Thymus (tissue), 11 donors: Measurements from ENCODE around the gene PLXNA4. TPM values are rescaled to one million over a fixed set of nuclear protein-coding genes. Genes with fewer than 3 reads are reported as not detected.

Experiments
- DNase-seq, 9 donors: peaks; one replicate each; pipeline ENCODE4 v3.0.0-alpha.2; 2013; ENCODE audit warnings: low spot score in 9 of 9, low read depth in 6 of 9, missing footprints in 1 of 9
- H3K27ac ChIP-seq, 2 donors: one replicate each; pipeline ENCODE4 v1.5.1; 2013; ENCODE audit warnings: control low read depth in 1 of 2, low read depth in 1 of 2, low read length in 1 of 2, mild to moderate bottlenecking in 1 of 2, moderate library complexity in 1 of 2
- H3K27me3 ChIP-seq, 2 donors: one replicate each; pipeline ENCODE4 v1.5.1; 2013; ENCODE audit warnings: low read length in 1 of 2; ENCODE audit not compliant: control insufficient read depth in 2 of 2, insufficient read depth in 1 of 2
- H3K36me3 ChIP-seq, 2 donors: one replicate each; pipeline ENCODE4 v1.5.1; 2013; ENCODE audit warnings: low read length in 1 of 2, mild to moderate bottlenecking in 1 of 2, moderate library complexity in 1 of 2; ENCODE audit not compliant: control insufficient read depth in 2 of 2, insufficient read depth in 2 of 2
- H3K4me1 ChIP-seq, 2 donors: one replicate each; pipeline ENCODE4 v1.5.1; 2013; ENCODE audit warnings: low read length in 2 of 2; ENCODE audit not compliant: control insufficient read depth in 2 of 2, insufficient read depth in 2 of 2
- H3K4me3 ChIP-seq, 2 donors: one replicate each; pipeline ENCODE4 v1.5.1; 2013; ENCODE audit warnings: low read length in 2 of 2, control low read depth in 1 of 2, mild to moderate bottlenecking in 1 of 2
- H3K9me3 ChIP-seq, 2 donors: one replicate each; pipeline ENCODE4 v1.5.1; 2013; ENCODE audit warnings: low read length in 1 of 2, mild to moderate bottlenecking in 1 of 2; ENCODE audit not compliant: control insufficient read depth in 2 of 2, insufficient read depth in 1 of 2
- WGBS: extraction: QIAGEN DNeasy Blood & Tissue Kit; methylation state at CpG from one replicate; pipeline ENCODE4 v1.1.7; 2013; 5-methylcytosine and 5-hydroxymethylcytosine counted together
- polyA plus RNA-seq: library from polyadenylated mRNA; stranded (reverse); fragments of 200-250 nt; gene quantifications from one replicate; pipeline ENCODE4 v1.2.3, GENCODE V29; 2013
- total RNA-seq: library from RNA; stranded (reverse); fragments of 120-200 nt; gene quantifications from one replicate; pipeline ENCODE4 v1.2.4, GENCODE V29; 2013
- donor health status: healthy.

PLXNA4 gene
- total and polyA plus RNA-seq, 2 donors, result 0.21 to 0.66 TPM

DNA sequence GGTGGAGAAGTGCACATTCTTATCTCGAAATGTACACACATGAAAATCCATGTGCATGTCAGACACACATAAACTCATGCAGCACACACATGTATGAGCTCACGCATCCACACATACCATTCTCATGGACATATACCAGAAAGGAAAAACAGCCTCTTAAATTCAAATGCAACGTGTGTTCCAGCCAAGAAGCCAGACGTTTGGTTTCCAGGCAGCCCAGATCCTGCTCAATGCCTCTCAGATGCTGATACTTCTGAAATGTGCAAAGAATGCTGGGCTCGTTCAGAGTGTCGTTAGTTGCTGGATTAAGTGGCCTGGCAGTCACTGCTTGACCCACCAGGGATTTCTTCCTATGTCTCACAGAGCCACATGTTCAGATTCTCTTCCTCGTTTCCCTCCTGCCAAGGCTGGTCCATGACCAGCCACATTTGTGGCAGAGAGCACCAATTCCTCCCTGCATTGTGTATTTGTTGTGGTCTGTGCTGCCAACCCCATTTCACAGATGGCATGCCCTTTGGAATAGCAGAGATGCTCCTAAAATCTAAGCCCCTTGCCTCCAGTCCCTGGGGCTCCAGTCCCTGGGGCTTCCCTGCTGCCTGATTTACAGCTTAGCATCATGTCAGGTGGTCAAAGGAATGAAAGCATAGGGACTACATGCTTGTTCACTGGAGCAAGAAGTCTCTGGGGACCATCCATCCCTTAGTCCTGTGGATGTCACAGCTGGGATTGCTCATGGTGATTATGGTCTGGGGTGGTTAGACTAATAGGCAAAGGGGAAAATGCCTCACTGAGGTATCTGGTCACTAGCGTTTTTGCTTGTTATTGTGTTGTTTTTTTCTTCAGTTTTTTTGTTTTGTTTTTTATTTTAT lies 426.6 kb downstream of the PLXNA4 start:
- Histone ChIP-seq H3K27ac (no peak overlapping the region), H3K9me3 (no peaks in the 10 kb centered on the region), H3K4me3 (no peak overlapping the region), H3K4me1 (no peaks in the 10 kb centered on the region), H3K27me3 (no peaks in the 10 kb centered on the region), H3K36me3 (no peaks in the 10 kb centered on the region)
- no peak for DNase-seq
- WGBS, result 86% methylated on average over 8 of the region's 8 CpGs

DNA sequence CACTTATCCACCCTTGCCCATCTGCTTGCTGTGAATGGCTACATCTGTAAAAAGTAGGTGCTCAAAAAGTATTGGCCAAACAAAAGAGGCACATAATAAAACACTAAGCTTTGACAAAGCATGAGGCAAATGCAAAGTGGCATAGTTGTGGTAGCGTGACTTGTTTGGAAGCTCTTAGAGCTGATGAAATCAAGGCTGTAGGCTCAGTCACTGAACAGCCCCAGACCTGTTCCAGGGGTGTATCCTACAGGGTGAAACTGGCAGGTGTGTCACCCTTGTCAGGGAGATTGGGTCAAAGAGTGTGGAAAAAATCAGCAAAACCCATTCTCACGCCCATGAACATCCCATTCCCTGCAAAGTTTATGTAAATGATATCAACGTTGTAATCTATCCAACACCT lies 427.4 kb downstream of the PLXNA4 start:
- H3K4me3 ChIP-seq, result no peak overlapping the region
- H3K36me3 ChIP-seq, result no peaks in the 10 kb centered on the region
- no peaks in the 10 kb centered on the region for H3K27me3 ChIP-seq
- H3K27ac ChIP-seq, result no peak overlapping the region
- no peaks in the 10 kb centered on the region for H3K9me3 ChIP-seq
- 94% methylated on average over 3 of the region's 3 CpGs for WGBS
- no peak for DNase-seq
- H3K4me1 ChIP-seq, result no peaks in the 10 kb centered on the region

DNA sequence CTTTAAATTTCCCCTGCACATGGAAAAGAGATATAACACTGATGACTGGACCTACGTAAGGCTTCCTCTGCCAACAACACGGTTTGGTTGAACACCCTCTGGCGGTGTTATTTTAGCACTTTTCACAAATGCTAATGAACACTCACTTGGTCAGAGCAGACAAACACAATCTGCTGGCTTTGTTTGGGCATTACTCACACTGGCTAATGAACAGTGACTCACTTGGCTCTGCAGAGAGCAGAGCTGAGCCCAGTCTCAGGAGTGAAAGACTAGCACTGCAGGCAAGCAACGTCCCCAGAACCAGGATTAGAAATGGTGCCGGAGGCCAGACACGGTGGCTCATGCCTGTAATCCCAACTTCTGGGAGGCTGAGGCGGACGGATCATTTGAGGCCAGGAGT lies 430.8 kb downstream of the PLXNA4 start:
- Histone ChIP-seq H3K4me3 (no peak overlapping the region), H3K36me3 (no peaks in the 10 kb centered on the region), H3K4me1 (no peaks in the 10 kb centered on the region), H3K27ac (no peak overlapping the region), H3K9me3 (no peaks in the 10 kb centered on the region), H3K27me3 (no peaks in the 10 kb centered on the region)
- WGBS, result 85% methylated on average over 8 of the region's 8 CpGs
- no peak for DNase-seq

DNA sequence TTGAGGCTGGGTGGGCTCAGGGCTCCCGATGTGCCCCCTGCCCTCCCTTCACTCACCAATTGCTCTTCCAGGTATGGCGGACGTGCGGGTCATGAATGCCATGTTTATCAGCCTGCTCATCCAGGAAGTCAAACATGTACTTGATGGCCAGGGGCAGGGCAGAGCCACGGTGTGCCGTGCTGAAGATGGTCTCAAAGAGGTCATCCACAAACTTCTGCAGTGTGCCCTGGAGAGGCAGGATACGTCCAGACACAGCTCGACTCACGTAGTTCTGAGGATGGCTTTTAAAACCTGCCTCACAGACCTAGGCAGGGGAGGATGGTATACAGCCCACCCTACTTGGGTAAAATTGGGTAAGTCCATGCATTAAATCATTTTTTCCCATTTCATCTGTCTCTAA lies 431.2 kb downstream of the PLXNA4 start:
- H3K27ac ChIP-seq, result no peak overlapping the region
- H3K27me3 ChIP-seq, result no peaks in the 10 kb centered on the region
- H3K4me3 ChIP-seq, result no peak overlapping the region
- H3K4me1 ChIP-seq, result no peaks in the 10 kb centered on the region
- no peaks in the 10 kb centered on the region for H3K36me3 ChIP-seq
- no peaks in the 10 kb centered on the region for H3K9me3 ChIP-seq
- DNase-seq, result no peak
- 83% methylated on average over 9 of the region's 9 CpGs for WGBS

DNA sequence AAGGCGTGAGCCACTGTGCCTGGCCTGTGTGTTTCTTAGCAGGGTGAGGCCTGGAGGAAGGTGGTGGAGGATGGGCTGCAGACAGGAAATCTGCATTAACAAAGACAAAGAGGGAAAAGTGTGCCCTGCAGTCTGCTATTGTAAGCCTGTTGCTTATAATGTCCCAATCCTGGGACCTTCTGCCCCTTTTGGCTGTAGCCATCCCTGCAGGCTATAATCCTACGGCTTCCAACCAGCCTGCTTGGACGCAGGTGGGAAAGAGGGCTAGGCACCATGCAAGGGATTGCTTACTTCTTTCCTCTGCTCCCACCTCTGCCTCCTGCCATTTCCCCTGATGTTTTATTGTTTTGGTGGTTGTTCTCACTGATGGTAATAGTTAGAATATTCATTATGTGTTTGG lies 434.3 kb downstream of the PLXNA4 start:
- Histone ChIP-seq H3K27ac (no peak overlapping the region), H3K9me3 (no peaks in the 10 kb centered on the region), H3K4me1 (no peaks in the 10 kb centered on the region), H3K27me3 (no peaks in the 10 kb centered on the region), H3K4me3 (no peak overlapping the region), H3K36me3 (no peaks in the 10 kb centered on the region)
- WGBS, result 88% methylated on average over 3 of the region's 3 CpGs
- no peak for DNase-seq

DNA sequence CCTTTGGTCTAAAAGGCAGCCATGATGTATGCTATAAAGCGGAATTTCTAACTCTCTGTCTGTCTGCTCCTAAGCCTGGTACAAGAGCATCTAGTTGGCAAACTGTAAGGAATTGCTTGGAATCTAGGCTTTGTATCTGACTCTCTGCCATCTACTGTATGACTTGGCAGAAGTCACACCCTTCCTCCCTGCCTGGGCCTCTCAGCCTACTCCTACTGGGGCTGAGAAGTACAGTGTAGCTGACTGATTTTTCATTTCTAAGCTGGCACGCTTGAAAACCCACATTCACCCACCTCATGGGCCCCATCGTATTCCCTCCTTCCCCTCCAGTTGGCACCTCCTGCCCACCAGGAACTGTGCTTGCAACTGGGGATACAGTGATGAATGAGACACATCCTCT lies 435.2 kb downstream of the PLXNA4 start:
- no peak overlapping the region for H3K4me3 ChIP-seq
- no peak overlapping the region for H3K27ac ChIP-seq
- H3K4me1 ChIP-seq, result no peaks in the 10 kb centered on the region
- no peaks in the 10 kb centered on the region for H3K36me3 ChIP-seq
- H3K27me3 ChIP-seq, result no peaks in the 10 kb centered on the region
- 88% methylated on average over 3 of the region's 3 CpGs for WGBS
- H3K9me3 ChIP-seq, result no peaks in the 10 kb centered on the region
- DNase-seq, result no peak

DNA sequence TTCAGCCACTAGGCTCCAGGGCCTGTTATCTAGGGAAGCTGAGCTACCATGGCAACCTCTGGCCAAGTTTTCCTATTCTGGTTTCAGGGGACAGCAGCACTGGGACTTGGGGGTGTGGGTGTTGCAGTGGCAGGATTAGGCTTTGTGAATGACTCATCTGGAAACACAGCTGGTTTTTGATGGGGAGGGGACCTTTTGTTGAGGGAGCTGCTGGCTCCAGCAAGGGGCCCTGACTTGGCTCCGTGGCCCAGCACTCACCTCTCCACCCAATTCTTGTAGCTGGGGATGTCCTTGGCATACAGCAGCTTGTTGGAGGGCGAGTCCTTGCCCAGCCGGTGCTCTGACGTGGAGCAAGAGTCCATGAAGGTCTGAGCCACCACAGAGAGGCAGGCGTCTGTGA lies 435.9 kb downstream of the PLXNA4 start:
- H3K4me3 ChIP-seq, result no peak overlapping the region
- no peaks in the 10 kb centered on the region for H3K9me3 ChIP-seq
- no peaks in the 10 kb centered on the region for H3K36me3 ChIP-seq
- DNase-seq, result no peak
- 86% methylated on average over 5 of the region's 5 CpGs for WGBS
- no peak overlapping the region for H3K27ac ChIP-seq
- no peaks in the 10 kb centered on the region for H3K4me1 ChIP-seq
- H3K27me3 ChIP-seq, result no peaks in the 10 kb centered on the region

DNA sequence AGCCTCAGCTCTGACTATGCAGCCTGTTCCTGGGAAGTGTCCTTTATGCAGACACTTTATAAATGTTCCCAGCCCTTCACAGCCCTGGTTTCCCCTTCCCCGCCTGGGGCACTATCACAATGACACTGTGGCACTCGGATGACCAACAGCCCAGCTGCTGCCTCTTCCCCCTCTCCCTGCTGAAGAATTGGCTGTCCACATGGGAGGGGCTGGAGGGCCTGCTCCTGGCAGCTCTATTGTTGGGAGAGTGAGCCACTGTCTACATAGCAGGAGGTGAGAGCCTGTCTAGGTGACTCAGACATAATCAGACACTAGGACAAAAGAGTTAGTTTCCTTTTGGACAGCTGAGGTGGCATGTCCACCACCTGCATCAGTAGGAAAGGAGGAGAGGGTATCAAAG lies 437.5 kb downstream of the PLXNA4 start:
- no peaks in the 10 kb centered on the region for H3K9me3 ChIP-seq
- no peaks in the 10 kb centered on the region for H3K4me1 ChIP-seq
- no peaks in the 10 kb centered on the region for H3K27me3 ChIP-seq
- H3K36me3 ChIP-seq, result no peaks in the 10 kb centered on the region
- no peak overlapping the region for H3K27ac ChIP-seq
- 80% methylated on average over 2 of the region's 2 CpGs for WGBS
- no peak overlapping the region for H3K4me3 ChIP-seq
- DNase-seq, result no peak

DNA sequence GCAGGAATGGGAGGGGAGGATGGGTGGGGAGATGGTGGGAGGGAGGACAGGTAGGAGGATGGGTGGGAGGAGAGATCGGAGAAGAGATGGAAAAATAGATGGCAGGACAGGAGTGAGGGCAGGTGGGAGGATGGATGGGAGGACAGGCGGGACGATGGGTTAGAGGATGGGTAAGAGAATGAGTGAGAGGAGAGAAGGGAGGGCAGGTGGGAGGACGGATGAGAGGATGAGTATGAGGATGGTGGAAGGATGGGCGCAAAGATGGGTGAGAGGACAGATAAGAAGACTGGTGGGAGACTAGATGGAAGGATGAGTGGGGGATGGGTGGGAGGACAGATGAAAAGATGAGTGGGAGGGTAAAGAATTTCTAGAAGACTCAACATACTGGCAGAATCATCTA lies 438.6 kb downstream of the PLXNA4 start:
- Histone ChIP-seq H3K27ac (no peak overlapping the region), H3K9me3 (no peaks in the 10 kb centered on the region), H3K4me1 (no peaks in the 10 kb centered on the region), H3K4me3 (no peak overlapping the region), H3K36me3 (no peaks in the 10 kb centered on the region), H3K27me3 (no peaks in the 10 kb centered on the region)
- no peak for DNase-seq
- WGBS, result 93% methylated on average over 5 of the region's 5 CpGs
